HG03558 (cell line): ENCODE data around the gene PRRG1.
"Not testable (repeated sequence)": the region's sequence is repeated elsewhere in the genome, so short reads cannot be mapped to it uniquely, and the experiment has no call there.

Experiments
- ATAC-seq: cut with Tn5 transposase; IDR thresholded peaks from one replicate; pipeline ENCODE4 v1.9.1; 2021; ENCODE audit warnings: moderate number of reproducible peaks; ENCODE audit not compliant: unreplicated experiment; ENCODE audit errors: extremely low read depth

The PRRG1 gene

DNA sequence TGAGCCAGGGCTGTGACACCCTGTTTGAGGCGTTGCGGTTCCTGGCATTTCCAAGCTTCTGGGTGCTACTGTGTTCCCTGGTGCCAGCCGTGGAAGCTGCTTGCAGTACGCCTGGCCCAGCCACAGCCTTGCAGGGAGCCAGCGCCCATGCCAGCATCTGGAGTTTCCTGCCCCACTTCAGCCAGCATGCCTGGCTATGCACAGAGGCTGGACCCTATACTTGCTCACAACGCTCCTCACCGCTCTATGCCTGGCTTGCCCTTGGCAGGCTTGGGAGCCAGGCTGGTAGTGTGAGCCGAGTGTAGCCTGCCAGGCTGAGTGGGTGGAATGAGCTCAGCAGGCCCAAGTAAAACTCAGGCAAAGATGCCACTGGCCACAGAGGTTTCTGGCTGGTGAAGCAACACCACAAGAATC, 22.4 kb downstream of the PRRG1 start:
- no peak for ATAC-seq

GRCh38 chrX:37378404-37378803, 29.2 kb downstream of the PRRG1 start:
- no peak for ATAC-seq

DNA sequence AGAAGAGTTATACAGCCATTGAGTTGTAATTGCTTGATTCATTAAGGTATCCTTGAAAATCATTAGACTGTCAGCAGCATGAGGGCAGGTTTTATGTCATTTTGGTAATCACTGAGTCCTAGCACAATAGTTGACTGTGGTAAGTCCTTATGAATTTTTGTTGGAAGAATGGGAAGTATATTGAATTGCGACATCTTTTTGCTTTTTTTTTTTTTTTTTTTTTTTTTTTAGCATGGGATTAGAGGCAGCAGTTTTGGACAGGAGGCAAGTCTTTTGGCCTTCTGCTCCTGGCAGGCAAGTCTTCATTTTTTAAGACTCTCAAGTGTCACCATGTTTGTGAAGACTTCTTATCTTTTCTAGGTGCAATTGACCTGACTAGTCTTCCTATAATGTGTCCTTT, 29.7 kb downstream of the PRRG1 start:
- ATAC-seq: no peak

DNA sequence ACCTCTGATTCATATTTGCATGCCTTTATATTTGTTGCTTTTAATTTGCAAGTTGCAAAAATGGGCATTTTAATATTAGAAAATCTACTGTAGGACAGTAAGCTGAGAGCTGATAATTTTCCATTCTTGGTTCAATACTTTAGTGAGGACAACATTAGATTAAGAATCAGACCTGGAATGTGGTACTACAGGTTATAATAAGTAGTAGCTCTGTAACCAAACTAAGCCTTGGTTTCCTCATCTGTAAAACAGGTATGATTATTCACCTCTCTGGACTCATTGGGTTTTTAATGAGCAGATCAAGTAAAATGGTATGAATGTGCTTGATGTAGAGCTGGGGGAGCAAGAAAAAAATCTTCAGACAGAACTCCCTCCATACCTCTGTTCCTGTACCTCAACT, 31.1 kb downstream of the PRRG1 start:
- ATAC-seq: no peak

DNA sequence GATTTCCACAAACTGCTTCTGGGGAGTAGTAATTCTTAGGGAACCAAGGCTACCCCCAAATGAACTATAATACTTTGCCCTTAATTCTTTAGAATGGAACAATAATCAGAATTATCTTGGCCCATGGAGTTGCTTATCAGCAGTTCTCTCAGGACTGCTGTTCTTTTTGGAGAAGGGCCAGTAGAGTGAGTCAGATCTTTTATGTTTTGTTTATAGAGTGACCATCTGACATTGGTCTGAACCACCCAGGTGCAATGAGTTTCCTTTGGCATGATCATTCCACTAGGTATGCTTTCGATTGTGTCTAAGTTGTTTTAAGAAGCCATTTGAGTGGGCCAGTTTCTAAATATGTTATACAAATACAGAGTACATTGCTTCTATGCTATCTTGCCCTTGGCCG, 31.8 kb downstream of the PRRG1 start:
- no peak for ATAC-seq

DNA sequence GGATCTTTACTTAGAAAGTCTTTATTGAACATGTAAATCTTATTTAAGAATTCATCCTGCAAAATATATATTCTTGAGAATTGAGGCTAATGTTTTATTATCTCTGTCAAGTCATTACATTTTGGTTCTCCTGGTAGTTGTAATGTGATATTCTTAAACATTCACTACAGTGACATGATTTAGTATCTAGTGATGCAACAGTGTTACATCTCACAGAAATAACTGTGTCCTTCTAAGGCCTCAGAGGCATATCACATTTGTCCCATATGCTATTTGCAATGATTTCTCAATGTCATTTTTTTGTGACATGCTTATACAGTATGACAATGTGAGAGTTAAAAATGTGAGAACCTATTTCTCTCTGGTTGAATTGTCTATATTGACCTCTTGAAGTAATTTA, 34.1 kb downstream of the PRRG1 start:
- ATAC-seq: no peak

DNA sequence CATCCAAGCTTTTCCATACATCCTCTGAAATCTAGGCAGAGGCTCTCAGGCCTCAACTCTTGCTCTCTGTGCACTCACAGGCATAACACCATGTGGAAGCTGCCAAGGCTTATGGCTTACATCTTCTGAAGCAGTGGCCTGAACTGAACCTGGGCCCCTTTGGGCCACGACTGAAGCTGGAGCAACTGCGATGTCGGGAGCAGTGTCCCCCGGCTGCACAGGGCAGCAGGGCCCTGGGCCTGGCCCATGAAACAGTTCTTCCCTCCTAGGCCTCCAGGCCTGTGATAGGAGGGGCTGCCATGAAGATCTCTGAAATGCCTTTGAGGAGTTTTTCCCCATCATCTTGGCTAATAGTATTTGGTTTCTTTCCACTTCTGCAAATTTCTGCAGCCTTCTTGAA, 39.2 kb downstream of the PRRG1 start:
- no peak for ATAC-seq

DNA sequence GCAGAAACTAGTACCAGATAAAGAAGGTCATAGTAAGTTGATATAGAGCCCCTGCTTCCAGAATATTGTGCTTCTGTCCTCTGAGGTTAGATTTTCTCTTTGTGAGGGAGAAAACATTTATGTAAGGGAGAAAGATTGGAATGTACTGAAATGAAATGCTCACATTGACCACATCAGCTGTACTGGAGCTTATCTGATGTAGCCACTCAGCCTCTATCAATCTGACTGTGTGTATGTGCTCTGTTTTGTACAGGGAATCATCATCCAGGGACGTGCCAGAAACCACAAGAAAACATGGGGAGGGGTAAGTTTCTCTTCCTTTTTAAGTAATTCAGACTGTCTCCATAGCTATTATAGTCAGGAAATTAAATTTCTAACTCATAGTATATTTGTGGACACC, 56.8 kb downstream of the PRRG1 start:
- ATAC-seq: no peak

DNA sequence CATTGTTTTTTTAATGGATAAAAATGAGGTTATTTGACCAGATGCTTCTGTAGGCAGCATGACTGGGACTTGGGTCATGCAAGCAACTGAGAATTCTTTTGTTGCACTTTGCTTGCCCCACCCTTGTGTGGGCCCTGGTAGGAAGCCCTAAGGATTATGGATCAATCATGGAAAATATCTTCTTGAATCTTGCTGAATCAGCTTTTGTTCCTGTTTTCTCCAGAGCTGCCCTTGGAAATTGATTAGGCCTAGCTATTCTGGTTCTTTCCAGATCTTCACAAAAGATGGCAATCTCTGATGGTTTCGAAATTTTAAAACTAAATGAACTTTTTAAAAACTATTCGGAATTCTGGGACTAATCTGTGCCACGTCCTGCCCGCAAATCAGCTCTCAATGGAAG, 58.6 kb downstream of the PRRG1 start:
- no peak for ATAC-seq

- no peak for ATAC-seq
These were observed 60.1 kb downstream of the PRRG1 start for GRCh38 chrX:37409278-37409677.

- ATAC-seq: no peak
These were observed 71.0 kb downstream of the PRRG1 start for GRCh38 chrX:37420185-37420584.

DNA sequence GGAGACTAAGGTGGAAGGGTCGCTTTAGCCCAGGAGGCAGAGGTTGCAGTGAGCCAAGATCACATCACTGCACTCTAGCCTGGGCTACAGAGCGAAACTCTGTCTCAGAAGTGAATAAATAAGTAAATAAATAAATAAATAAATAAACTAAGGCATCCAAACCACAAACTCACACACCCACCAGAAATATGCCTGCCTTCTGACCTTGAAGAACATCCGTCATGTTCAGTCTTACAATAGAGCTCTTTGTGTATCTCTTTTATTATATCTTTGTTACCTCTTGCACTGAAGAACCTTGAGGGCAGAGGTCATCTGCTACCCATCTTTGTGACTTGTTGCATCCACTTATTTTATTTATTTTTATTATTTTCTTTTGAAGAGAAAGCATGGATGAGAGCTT, 71.6 kb downstream of the PRRG1 start:
- ATAC-seq: no peak

- no peak for ATAC-seq
These were observed 74.9 kb downstream of the PRRG1 start for GRCh38 chrX:37424000-37424429.

DNA sequence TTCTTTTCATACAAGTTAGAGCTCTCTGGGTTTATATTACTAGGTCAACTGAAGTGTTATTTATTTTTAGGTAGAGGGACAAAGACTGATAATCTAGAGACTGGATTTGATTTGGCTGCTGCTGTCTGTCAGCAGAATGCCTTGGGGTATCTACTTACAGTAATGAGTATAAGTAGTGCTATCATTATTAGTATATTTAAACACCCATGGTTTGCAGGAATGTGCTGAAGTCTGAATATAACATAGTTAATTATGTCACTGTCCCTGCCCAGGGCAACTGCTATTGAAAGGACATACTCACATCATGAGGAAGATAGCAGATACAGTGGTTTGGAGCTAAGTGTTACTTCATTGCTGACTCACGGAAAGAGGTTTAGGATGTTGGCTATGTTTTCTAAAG, 76.2 kb downstream of the PRRG1 start:
- ATAC-seq: no peak

- not testable (repeated sequence) for ATAC-seq
These were observed 79.8 kb downstream of the PRRG1 start for GRCh38 chrX:37428962-37429361.

DNA sequence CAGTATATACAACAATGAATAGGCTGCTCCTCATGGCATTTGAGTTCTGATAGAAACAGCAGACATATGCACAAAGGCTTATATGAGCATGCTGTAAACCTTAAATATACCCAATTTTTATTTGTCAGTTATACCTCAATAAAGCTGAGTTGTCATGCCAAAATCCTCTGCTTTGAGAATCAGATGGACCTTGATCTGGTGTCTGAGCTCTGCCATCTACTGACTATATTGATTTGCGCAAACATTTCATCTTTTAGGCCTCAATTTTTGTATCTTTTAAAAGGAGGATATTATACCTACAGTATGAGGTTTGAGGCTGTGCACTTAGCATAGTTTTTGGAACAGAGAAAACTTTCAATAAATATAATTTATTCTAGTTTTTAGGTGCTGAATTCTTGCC, 85.2 kb downstream of the PRRG1 start:
- no peak for ATAC-seq

DNA sequence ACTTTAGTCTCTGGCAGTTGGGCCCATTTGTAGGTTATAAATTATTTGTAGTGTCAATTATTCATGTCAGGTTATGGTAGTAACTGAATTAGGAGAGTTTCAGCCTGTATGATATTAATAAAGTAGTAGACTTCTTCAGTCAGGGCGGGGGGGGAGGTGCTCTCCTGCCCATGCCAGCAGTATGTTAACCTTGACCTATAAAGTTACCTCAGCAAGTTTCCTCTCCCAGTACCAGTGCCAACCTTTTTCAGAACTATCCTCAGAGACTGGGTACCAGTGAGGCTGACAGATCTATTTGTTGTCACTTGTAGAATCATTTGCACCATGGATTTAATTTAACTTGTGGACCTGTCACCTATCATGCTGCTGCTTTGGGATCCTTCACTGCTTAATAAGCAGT, 88.0 kb downstream of the PRRG1 start:
- no peak for ATAC-seq

DNA sequence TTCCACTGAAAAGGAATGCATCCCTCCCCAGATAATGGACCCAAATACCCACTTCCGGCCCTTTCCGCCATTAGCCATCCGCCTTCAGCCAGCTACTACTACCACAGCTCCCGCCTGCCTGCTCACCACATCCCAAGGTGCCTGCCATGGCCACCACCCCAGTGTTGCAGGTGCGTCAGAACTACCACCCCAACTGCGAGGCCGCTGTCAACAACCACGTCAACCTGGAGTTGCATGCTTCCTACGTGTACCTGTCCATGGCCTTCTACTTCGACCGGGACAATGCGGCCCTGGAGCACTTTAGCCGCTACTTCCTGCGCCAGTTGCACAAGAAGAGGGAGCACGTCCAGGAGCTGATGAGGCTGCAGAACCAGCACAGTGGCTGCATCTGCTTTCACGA, 92.2 kb downstream of the PRRG1 start:
- no peak for ATAC-seq

- no peak for ATAC-seq
These were observed 96.0 kb downstream of the PRRG1 start for GRCh38 chrX:37445182-37445581.

DNA sequence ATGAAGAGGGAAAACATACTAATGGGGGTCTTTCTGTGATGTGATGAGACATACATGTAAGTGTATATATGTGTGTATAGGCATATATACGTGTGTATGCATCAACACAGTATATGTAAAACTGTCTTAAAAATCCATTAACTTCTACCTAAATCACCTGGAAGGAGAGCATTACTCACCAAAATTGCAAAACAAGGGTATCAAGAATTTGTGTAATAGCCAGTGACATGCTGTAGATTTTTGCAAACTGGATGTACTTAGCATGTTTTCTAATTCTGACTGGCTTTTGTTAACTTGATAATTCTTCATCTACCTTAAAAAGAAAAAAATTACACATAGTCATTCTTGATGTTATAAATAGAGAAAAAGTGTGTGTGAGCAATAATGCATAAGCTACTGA, 104.7 kb downstream of the PRRG1 start:
- no peak for ATAC-seq

DNA sequence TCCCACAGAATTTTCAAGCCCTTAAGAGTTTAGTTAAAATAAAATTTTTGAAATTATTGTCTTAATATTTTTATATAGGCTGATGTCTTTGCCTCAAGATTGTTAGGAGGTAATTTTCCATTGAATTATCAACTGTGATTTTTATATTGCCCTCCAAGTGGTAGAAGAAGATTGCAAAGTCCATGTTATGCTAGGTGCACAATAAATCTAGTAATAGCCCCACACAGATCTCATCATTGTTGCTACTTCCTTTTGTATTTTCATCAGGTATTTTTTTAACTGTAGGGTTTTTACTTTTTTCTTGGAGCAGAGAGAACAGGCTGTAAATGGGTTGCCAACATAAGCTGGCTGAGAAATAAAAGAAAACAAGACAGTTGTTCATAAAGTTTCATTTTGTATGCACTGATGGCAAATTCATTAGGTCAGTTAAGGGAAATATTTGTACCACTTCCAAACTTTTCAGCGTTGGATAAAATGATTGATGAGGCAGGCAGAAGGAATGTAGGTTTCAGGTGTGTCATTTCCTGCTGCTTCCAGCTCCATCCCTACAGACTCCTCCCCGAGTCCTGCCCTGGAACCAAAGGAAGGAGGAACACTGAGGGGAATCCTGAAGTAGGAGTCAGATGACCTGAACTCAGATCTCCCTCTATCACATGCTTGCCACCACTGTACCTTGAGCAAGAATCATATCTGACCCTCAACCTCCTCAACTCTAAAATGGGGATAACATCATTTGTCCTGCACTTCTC, 105.5 kb downstream of the PRRG1 start:
- no peak for ATAC-seq

- ATAC-seq: no peak
These were observed 106.2 kb downstream of the PRRG1 start for GRCh38 chrX:37455381-37455780.

DNA sequence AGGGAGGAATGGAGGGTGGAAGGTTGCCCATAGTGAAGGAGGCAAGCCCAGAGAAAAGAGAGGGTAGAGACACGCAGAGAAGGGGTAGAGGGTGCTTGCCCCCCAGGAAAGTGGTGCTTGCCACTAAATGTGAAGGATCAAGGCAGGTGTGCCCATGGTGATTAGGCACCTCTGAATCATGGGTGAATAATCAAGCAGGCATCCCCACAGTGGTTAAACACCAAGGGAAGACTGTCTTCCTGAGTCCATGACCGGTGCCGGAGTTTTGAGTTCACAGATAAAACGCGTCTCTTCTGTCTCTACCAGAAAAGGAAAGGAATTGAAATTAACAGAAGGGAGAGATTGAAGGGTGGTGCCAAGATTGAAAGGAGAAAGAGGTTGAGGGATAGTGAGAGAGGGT, 111.1 kb downstream of the PRRG1 start:
- not testable (repeated sequence) for ATAC-seq
